Large intestine (tissue), 3 donors: ENCODE data around the gene UBE2QL1. TPM values are rescaled to one million over a fixed set of nuclear protein-coding genes. Genes with fewer than 3 reads are reported as not detected.

Experiments used
- DNase-seq, 2 donors: peaks; one replicate each; pipeline versions ENCODE4 v3.0.0 to v3.0.0-alpha.2; 2013
- H3K27ac ChIP-seq: one replicate; pipeline ENCODE4 v1.5.1; 2013; ENCODE audit warnings: low read length
- H3K27me3 ChIP-seq: 2 replicates; pipeline ENCODE4 v1.6.1; 2013; ENCODE audit warnings: low read length; ENCODE audit not compliant: control insufficient read depth, insufficient read depth
- H3K36me3 ChIP-seq: 2 replicates; pipeline ENCODE4 v1.6.1; 2013; ENCODE audit warnings: low read length; ENCODE audit not compliant: control insufficient read depth, insufficient read depth
- H3K4me1 ChIP-seq: one replicate; pipeline ENCODE4 v1.6.1; 2013; ENCODE audit warnings: low read length; ENCODE audit not compliant: control insufficient read depth, insufficient read depth
- H3K4me3 ChIP-seq: one replicate; pipeline ENCODE4 v1.5.1; 2013; ENCODE audit warnings: low read length
- H3K9me3 ChIP-seq: one replicate; pipeline ENCODE4 v1.6.1; 2013; ENCODE audit warnings: mild to moderate bottlenecking, low read depth, low read length, moderate library complexity; ENCODE audit not compliant: control insufficient read depth
- WGBS: methylation state at CpG from one replicate; pipeline ENCODE4 v1.1.5; 2013; ENCODE audit warnings: low lambda C conversion rate; ENCODE audit not compliant: insufficient coverage; 5-methylcytosine and 5-hydroxymethylcytosine counted together
- polyA plus RNA-seq: library from polyadenylated mRNA; unstranded; fragments of 120-200 nt; gene quantifications from one replicate; pipeline ENCODE4 v1.2.1, GENCODE V29; 2013

Gene UBE2QL1
- polyA plus RNA-seq, 1 donor, result 0.81 TPM

- Histone ChIP-seq H3K27me3 (no peaks in the 10 kb centered on the region), H3K36me3 (no peaks in the 10 kb centered on the region), H3K4me3 (no peak overlapping the region), H3K4me1 (no peaks in the 10 kb centered on the region), H3K27ac (no peak overlapping the region), H3K9me3 (no peaks in the 10 kb centered on the region)
- WGBS, result 71% methylated on average over 1 of the region's 3 CpGs
- no peak for DNase-seq
Measured at GRCh38 chr5:6487081-6487480, 38.4 kb downstream of the UBE2QL1 start.

DNA sequence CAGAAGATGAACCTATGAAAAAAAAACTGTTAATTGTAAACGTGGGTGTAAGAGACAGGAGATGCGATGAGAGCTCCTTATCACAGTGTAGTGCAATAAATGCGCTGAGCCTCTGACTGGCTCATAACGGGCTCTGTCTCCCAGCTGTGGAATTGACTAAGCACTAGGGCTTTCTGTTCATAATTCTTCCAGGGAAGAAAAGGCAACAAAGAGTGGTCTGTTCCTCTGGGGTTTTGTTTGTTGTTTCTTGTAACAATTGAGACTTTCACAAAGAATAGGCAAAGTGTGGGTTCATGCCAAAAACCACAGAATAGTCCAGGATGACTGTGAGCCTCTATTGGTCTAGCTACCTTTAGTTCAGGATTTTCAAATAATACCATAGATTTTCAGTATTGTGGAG, 39.4 kb downstream of the UBE2QL1 start:
- no peaks in the 10 kb centered on the region for H3K4me1 ChIP-seq
- no peak overlapping the region for H3K27ac ChIP-seq
- no peaks in the 10 kb centered on the region for H3K27me3 ChIP-seq
- no peaks in the 10 kb centered on the region for H3K36me3 ChIP-seq
- no CpG with 5 or more reads among the region's 4 CpGs for WGBS
- H3K4me3 ChIP-seq, result no peak overlapping the region
- H3K9me3 ChIP-seq, result no peaks in the 10 kb centered on the region
- DNase-seq, result peak in 1 of 2 donors; percentile 14

DNA sequence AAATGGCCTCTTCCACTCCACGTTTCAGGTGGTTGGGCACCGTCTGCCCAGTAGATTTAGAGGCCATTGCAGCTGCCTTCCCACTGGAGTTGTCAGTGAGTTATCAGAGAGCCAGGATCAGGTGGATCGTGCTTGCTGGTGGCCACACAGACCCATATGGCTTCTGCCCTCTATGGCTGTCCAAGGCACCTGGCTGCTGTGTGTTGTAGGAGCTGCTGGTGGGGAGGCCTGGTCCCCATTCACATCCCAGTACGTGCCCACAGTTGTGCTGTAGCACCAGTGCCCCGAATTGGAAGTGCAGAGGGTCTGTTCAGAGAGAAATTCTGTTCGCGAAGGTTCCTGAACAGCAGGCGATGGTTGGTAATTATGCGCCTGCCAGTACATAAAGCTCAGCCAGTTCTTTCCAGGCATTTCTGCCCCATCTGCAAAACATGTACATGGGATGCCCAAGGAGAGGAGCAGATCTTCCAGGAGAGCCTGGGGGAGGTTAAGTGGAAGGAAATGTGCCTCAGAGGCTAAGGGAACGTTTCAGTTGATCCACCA, 41.1 kb downstream of the UBE2QL1 start:
- WGBS, result no CpG with 5 or more reads among the region's 10 CpGs
- DNase-seq, result no peak
- Histone ChIP-seq H3K36me3 (no peaks in the 10 kb centered on the region), H3K9me3 (no peaks in the 10 kb centered on the region), H3K4me1 (no peaks in the 10 kb centered on the region), H3K27ac (no peak overlapping the region), H3K27me3 (no peaks in the 10 kb centered on the region), H3K4me3 (no peak overlapping the region)

GRCh38 chr5:6490246-6490645, 41.6 kb downstream of the UBE2QL1 start:
- no peak for DNase-seq
- no CpG with 5 or more reads among the region's 9 CpGs for WGBS
- Histone ChIP-seq H3K36me3 (no peaks in the 10 kb centered on the region), H3K9me3 (no peaks in the 10 kb centered on the region), H3K27ac (no peak overlapping the region), H3K4me1 (no peaks in the 10 kb centered on the region), H3K27me3 (no peaks in the 10 kb centered on the region), H3K4me3 (no peak overlapping the region)

DNA sequence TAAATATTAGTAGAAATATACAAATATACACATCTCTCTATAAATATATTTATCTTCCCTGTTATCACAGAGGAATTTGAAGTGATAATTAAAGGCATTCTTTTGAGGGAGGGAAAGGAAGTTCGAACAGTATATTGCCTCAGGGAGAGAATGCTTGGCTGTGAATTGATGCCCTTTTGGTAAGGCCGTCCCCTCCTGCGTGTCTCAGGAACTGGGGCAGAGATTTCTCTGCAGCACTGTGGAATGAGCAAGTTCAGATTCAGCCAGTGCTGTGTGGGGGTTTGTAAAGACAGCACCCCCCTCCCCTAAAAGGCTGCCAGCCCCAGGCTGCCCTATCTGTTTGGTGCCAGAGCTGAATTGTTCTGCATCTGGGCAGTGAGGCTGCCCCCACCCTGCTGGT, 42.0 kb downstream of the UBE2QL1 start:
- Histone ChIP-seq H3K27ac (no peak overlapping the region), H3K27me3 (no peaks in the 10 kb centered on the region), H3K36me3 (no peaks in the 10 kb centered on the region), H3K4me3 (no peak overlapping the region), H3K4me1 (no peaks in the 10 kb centered on the region), H3K9me3 (no peaks in the 10 kb centered on the region)
- DNase-seq, result no peak
- WGBS, result no CpG with 5 or more reads among the region's 3 CpGs

DNA sequence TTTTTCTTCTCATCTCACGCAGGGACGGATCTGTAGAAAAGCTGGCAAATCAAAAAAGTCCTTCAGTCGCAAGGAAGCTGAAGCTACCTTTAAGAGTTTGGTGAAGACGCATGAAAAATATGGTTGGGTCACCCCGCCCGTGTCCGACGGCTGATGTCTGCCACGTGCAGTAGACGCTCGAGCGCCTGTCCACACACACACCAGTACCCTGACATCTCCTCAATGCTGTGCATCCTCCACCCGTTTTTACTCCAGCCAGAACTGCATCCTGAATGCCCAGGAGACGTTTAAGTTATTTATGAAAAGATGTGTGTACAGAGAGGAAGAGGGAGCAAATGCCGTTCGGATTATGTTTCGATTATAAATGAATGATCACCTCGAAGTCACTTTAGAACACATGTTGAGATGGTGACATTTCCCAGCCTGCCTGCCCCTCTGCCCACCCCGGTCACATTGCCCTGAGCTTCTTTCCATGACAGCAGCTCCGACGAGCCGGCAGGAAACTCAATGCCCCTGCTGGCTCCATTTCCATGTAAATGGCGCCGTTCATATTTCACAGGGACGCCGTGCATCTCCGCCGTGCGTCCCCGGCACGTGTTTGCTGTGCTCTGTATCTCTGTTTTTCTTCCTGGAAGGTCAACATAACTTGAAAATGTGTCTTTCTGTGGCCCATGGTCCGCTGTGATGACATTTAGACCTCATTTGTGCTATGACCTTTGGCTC, 42.7 kb downstream of the UBE2QL1 start:
- no peak for DNase-seq
- Histone ChIP-seq H3K27me3 (no peaks in the 10 kb centered on the region), H3K4me3 (no peak overlapping the region), H3K36me3 (no peaks in the 10 kb centered on the region), H3K27ac (no peak overlapping the region), H3K4me1 (no peaks in the 10 kb centered on the region), H3K9me3 (no peaks in the 10 kb centered on the region)
- WGBS, result 92% methylated on average over 5 of the region's 32 CpGs

DNA sequence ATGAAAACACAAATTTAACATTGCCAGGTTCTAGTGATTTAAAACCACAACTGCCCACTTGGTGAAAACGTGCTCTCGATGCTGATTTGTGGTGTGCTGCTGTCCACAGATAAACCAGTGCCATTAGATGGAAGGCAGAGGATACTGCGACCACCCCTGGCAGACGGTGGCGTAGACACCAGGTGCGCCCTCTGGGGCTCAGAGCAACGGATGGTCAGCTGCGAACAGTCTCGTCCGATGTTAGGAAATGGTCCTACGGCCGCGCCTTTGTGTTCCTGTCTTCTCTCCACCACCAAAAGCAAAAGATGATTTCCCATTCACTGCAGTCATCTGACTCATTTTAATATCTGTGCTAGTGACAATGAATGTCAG, 43.2 kb downstream of the UBE2QL1 start:
- Histone ChIP-seq H3K36me3 (no peaks in the 10 kb centered on the region), H3K4me1 (no peaks in the 10 kb centered on the region), H3K9me3 (no peaks in the 10 kb centered on the region), H3K27me3 (no peaks in the 10 kb centered on the region), H3K4me3 (no peak overlapping the region), H3K27ac (no peak overlapping the region)
- no CpG with 5 or more reads among the region's 13 CpGs for WGBS
- no peak for DNase-seq

- Histone ChIP-seq H3K27ac (no peak overlapping the region), H3K27me3 (no peaks in the 10 kb centered on the region), H3K36me3 (no peaks in the 10 kb centered on the region), H3K4me1 (no peaks in the 10 kb centered on the region), H3K9me3 (no peaks in the 10 kb centered on the region), H3K4me3 (no peak overlapping the region)
- WGBS, result no CpG with 5 or more reads among the region's 4 CpGs
- DNase-seq, result no peak
Measured at GRCh38 chr5:6492934-6493333, 44.3 kb downstream of the UBE2QL1 start.

GRCh38 chr5:6493681-6494454, 45.2 kb downstream of the UBE2QL1 start:
- H3K9me3 ChIP-seq, result no peaks in the 10 kb centered on the region
- WGBS, result no CpG with 5 or more reads among the region's 9 CpGs
- no peaks in the 10 kb centered on the region for H3K36me3 ChIP-seq
- no peak for DNase-seq
- H3K4me3 ChIP-seq, result no peak overlapping the region
- no peak overlapping the region for H3K27ac ChIP-seq
- H3K27me3 ChIP-seq, result no peaks in the 10 kb centered on the region
- H3K4me1 ChIP-seq, result no peaks in the 10 kb centered on the region

- Histone ChIP-seq H3K36me3 (no peaks in the 10 kb centered on the region), H3K27ac (no peak overlapping the region), H3K4me3 (no peak overlapping the region), H3K27me3 (no peaks in the 10 kb centered on the region), H3K4me1 (no peaks in the 10 kb centered on the region), H3K9me3 (no peaks in the 10 kb centered on the region)
- WGBS, result no CpG with 5 or more reads among the region's 5 CpGs
- DNase-seq, result peak in 1 of 2 donors; percentile 48
Measured at GRCh38 chr5:6494939-6495338, 46.3 kb downstream of the UBE2QL1 start.
